Stimulated activated naive CD8-positive, alpha-beta T cell treated with anti-CD3 and anti-CD28 coated beads, Interleukin-15, Interleukin-2, amounts not matched to agents 100 U/mL and 50 U/mL, for 24 hours (primary cell): Measurements from ENCODE around the gene C16orf90.
"Not testable (repeated sequence)": the region's sequence is repeated elsewhere in the genome, so short reads cannot be mapped to it uniquely, and the experiment has no call there.

Experiments
- ATAC-seq: fragments of 150-1000 bp; cut with Tn5 transposase; one replicate; pipeline ENCODE4 v1.10.0; 2021
- DNase-seq: peaks from one replicate; pipeline ENCODE4 v3.0.0; 2021

Gene C16orf90

GRCh38 chr16:3482659-3483241 is 12.5 kb downstream of the C16orf90 start:
- ATAC-seq (no peak), DNase-seq (no peak)

GRCh38 chr16:3481696-3482658 is 13.3 kb downstream of the C16orf90 start:
- ATAC-seq (no peak), DNase-seq (no peak)

DNA sequence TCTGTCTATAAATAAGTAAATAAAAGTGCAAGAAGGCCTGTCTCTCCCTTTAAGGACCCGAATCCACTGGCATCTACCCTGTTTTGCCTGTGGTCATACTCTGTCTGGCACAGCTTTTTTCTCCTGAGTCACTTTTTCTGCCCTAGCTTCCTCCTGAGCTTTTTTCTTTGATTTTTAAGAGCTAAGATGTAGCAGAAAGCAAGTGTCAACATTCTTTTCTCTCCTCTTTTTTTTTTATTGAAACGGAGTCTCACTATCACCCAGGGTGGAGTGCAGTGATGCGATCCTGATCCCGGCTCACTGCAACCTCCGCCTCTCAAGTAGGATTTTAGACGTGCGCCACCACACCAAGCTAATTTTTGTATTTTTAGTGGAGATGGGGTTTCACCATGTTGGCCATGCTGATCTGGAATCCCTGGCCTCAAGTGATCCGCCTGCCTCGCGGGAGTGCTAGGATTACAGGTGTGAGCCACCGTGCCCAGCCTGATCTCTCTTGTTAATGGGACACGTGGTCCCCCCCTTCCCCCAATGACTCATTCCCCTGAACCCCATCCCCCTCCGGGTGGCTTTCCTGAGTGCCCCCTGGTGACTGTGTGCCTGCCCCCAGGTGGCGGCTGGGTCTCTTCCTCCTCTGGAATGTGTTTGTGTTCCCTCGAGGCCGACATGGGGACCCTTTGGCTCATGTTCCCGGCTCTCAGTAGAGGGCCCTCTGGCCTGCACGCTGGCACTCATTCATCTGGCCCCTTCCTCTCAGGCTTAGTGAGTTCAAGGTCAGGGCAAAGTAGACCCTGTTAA is 14.2 kb downstream of the C16orf90 start:
- DNase-seq (no peak), ATAC-seq (no peak)

- DNase-seq = no peak
- no peak for ATAC-seq
Measured at GRCh38 chr16:3479654-3480216, 15.6 kb downstream of the C16orf90 start.

GRCh38 chr16:3478242-3478925 is 16.9 kb downstream of the C16orf90 start:
- DNase-seq = no peak
- ATAC-seq = no peak

DNA sequence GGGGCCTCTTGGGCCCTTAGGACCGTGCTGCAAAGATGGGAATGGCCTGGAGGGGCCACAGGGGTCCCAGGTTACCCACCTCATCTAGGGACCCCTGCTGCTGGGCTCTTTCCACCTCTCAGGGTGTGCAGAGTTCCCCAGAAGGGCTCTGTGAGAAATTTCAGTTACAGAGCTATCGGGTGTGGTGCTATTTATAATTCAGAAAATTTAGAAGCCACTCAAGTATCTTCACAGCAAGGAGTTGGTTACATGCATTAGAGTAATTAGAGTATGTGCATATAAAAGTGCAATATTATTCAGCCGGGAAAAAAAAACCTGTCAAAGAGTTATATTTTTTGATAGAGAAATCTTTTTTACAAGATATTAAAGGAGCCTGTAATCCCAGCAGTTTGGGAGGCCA is 18.9 kb downstream of the C16orf90 start:
- ATAC-seq (no peak), DNase-seq (no peak)

DNA sequence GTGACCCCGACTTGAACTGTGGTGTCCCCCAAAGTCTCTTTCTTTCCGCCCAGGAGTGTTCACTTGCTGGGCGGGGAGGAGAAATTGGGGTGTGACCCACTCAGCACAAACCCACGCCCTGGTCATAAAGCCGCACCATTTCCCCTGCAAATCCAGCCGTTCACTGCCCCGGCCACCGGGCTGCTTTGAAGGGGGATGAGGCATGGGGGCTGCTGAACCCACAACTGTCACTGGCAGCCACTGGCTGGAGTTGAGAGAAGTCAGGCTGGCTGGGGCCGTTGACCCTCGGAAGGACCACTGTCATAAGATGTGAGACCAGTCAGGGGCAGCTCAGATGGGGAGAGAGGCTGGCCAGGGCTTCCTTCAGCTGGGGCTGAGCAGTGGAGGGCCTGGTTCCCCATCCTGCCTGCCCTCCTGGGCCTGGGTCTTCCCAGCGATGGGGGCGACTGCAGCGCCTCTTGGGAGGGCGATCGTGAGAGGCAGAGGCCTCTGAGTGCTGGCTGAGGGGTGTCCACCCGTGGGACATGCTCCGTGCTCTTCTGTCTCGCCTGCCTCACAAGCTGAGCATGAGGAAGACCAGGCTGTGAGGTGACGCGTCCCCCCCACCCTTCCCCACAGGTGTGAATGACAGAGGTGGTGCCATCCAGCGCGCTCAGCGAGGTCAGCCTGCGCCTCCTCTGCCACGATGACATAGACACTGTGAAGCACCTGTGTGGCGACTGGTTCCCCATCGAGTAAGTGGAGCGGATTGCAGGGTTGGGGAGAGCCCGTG is 19.5 kb downstream of the C16orf90 start:
- ATAC-seq (no peak), DNase-seq (no peak)

- not testable (repeated sequence) for DNase-seq, ATAC-seq
Measured at GRCh38 chr16:3474870-3475269, 20.4 kb downstream of the C16orf90 start.

DNA sequence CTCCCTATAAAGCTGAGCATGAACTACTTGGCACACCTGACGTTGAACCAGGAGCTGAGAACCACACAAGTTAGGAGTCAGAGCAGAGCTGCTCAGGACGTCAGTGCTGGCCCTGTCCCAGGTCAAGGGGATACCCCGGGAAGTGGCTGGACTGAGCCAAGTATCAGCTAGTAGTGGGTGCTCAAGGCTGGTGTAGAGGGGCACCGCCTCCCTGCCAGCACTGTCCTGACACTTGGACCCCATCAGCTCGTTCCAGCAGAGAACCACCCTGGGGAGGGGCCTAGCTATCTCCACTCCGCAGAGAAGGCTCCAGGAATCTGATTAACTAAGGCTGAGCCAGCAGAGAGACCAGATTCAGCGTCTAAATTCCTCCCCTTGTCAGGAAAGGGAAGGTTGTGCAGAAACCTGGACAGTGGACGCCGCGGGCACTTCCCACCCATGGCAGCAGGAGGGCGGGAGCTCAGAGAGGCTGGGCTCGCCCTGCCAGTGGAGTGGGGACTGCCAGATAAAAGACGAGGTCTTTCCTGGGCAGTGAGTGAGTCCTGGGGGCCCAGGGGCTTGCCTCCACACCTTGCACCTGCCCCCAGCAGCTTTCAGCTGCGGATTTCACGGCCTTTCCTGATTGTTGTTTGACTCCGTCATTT is 21.0 kb downstream of the C16orf90 start:
- ATAC-seq (no peak), DNase-seq (no peak)

DNA sequence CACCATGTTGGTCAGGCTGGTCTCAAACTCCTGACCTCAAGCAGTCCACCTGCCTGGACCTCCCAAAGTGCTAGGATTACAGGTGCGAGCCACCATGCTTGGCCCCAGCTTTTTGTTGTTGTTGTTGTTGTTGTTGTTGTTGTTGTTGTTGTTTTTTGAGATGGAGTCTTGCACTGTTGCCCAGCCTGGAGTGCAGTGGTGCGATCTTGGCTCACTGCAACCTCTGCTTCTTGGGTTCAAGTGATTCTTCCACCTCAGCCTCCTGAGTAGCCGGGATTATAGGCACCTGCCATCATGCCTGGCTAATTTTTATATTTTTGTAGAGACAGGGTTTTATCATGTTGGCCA is 21.7 kb downstream of the C16orf90 start:
- ATAC-seq, DNase-seq: not testable (repeated sequence)

- no peak for DNase-seq
- ATAC-seq = no peak
Measured at GRCh38 chr16:3472878-3473595, 22.3 kb downstream of the C16orf90 start.

DNA sequence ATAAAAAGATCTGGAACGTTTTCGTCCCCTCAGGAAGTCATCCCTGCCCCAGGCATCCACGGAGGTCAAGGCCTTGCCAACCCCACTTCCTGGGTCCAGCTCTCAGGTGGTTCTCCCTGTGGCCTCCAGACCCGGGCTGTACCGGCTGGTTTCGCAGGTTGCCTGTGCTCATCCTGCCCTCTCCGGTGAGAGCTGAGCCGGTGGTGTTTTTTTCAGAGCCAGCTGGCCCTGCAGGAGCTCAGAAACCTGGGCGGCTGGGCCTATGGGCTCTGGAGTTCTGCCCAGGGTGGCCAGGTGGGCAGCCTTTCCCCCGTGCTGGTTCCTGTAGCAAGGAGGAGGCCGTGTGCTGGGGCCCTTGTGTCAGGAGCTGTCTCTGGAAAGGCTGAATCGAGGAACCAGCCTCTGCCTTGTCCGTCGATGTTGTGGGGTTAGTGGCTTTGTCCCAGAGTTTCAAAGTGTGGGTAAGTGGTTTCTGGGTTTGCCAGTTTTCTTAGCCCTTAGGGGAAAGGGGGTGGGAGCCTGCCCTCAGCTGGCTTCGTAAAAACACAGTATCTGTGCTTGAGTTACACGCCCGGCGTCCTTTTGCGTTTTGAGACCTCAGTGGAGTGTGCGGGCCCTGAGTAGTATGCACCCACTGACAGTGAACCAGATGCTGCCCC is 23.6 kb downstream of the C16orf90 start:
- DNase-seq (no peak), ATAC-seq (no peak)

DNA sequence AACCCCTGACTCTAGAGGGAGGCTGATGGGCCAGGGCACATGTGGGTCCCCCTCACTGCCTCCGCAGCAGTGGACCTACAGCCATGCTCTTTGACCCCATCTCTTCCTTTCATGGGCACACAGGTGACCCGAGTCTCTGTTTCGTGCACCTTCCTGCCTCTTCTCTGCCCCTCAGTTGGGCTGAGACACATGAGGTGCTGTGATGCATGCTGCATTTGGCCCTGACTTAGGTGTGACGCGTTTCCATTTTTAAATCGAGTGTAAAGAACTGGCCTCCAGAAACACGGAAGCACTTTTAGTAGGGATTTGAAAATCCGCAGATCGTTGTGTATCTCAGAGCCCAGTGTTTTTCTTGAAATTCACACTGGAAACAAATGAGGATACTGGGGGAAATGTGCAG is 24.6 kb downstream of the C16orf90 start:
- ATAC-seq = no peak
- DNase-seq = no peak

GRCh38 chr16:3469736-3470135 is 25.6 kb downstream of the C16orf90 start:
- no peak for ATAC-seq

DNA sequence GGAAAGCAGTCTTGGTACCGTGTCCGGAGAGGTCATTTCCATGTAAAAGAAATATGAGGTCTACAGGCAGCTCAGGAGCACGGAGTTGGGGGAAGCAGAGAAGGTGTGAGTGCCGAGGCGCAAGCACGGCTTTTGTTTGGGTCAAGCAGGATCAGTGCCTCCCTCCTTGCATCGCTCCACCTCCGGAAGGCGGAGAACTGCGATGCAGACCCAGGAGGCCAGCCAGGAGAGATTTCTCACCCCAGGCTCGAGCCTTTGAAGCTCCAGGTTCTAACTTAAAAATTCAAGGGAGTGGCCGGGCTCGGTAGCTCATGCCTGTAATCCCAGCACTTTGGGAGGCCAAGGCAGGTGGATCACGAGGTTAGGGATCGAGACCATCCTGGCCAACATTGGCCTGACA is 26.8 kb downstream of the C16orf90 start:
- ATAC-seq (no peak), DNase-seq (no peak)

More at GRCh38 chr16:3469736-3470135, 25.6 kb downstream of the C16orf90 start:
- DNase-seq = no peak

DNA sequence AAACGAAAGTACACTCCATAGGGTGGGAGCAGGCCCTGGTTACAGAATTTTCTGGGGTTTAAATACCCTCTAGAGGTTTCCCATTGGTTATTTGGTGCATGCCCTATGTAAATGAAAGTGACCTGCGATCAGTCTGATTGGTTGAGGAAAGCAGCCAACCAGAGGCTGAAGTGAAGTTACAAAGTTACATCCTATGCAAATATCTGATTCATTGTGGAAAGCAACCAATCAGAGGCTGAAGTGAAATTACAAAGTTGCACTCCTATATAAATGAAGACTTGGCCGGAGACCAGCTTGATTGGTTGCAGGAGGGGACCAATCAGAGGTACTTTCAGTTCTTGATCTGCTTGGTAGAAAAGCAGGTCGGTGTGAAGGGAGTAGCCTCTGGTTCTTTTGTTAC is 27.4 kb downstream of the C16orf90 start:
- no peak for DNase-seq
- ATAC-seq = no peak

GRCh38 chr16:3467182-3467581 is 28.1 kb downstream of the C16orf90 start:
- DNase-seq (no peak), ATAC-seq (no peak)

- ATAC-seq = no peak
Measured at GRCh38 chr16:3465911-3466584, 29.2 kb downstream of the C16orf90 start.

GRCh38 chr16:3465301-3465700 is 30.0 kb downstream of the C16orf90 start:
- no peak for ATAC-seq
- no peak for DNase-seq

More at GRCh38 chr16:3465911-3466584, 29.2 kb downstream of the C16orf90 start:
- no peak for DNase-seq
